ENCODE data around the gene ZFP14.
"Not testable (repeated sequence)": the region's sequence is repeated elsewhere in the genome, so short reads cannot be mapped to it uniquely, and the experiment has no call there.

DNA sequence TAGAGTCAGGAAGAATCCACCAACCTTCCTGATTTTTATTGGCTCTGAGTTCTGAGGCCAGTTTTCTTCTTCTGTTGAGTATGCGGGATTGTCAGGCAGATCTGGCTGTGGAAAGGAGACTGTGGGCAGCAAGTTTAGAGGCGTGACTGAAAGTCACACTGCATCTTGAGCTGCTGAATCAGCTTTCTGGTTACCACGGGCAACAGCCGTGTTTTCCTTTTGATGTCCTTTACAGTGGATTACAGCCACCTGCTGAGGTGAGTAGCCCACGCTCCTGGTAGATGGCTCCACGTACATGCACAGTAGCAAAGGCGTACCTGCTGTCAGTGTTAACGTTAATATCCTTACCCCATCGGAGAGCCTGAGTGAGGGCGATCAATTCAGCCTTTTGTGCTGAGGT, 52.4 kb downstream of the ZFP14 start:
- TF ChIP-seq CTCF, POLR2A, EP300 (IDR thresholded peaks at IDR 0.05): not testable (repeated sequence)
